Neural progenitor cell (in vitro differentiated cells): ENCODE results near the gene ATXN1.
"Not testable (repeated sequence)": the region's sequence is repeated elsewhere in the genome, so short reads cannot be mapped to it uniquely, and the experiment has no call there.

ENCODE experiments used
- CTCF ChIP-seq: fragments of 200-600 bp; sonication (generic); IDR thresholded peaks from 2 replicates; pipeline ENCODE4 v1.5.1; 2017; ENCODE audit warnings: antibody characterized with exemption, mild to moderate bottlenecking
- EZH2 ChIP-seq: fragments of 200-600 bp; sonication (generic); IDR thresholded peaks from 2 replicates; pipeline ENCODE4 v1.6.1; 2017; ENCODE audit warnings: antibody characterized with exemption, mild to moderate bottlenecking, moderate library complexity
- EZH2phosphoT487 ChIP-seq: fragments of 200-600 bp; sonication (generic); IDR thresholded peaks from 2 replicates; pipeline ENCODE4 v1.6.1; 2017; ENCODE audit warnings: antibody characterized with exemption

- not testable (repeated sequence) for TF ChIP-seq CTCF, EZH2, EZH2phosphoT487
These were observed 497.7 kb downstream of the ATXN1 start for GRCh38 chr6:16263464-16264099.
